Osteocyte (in vitro differentiated cells): ENCODE results near the gene PPP1R14B. TPM values are rescaled to one million over a fixed set of nuclear protein-coding genes. Genes with fewer than 3 reads are reported as not detected.
A peak's percentile ranks its signal among the peaks of the same experiment; 100 is the strongest.

ENCODE experiments used
- DNase-seq: peaks from one replicate; pipeline ENCODE4 v3.0.0; 2021; ENCODE audit warnings: mixed read lengths; ENCODE audit not compliant: unreplicated experiment; ENCODE audit errors: extremely low spot score
- H3K27ac Mint-ChIP-seq: one replicate; pipeline ENCODE4 v1.8.0; 2021; ENCODE audit warnings: mild to moderate bottlenecking, mixed read lengths; ENCODE audit not compliant: unreplicated experiment
- H3K27me3 Mint-ChIP-seq: one replicate; pipeline ENCODE4 v1.8.0; 2021; ENCODE audit warnings: mixed read lengths; ENCODE audit not compliant: unreplicated experiment
- H3K36me3 Mint-ChIP-seq: one replicate; pipeline ENCODE4 v1.8.0; 2021; ENCODE audit warnings: mixed read lengths; ENCODE audit not compliant: unreplicated experiment
- H3K4me1 Mint-ChIP-seq: one replicate; pipeline ENCODE4 v1.8.0; 2021; ENCODE audit warnings: mixed read lengths; ENCODE audit not compliant: unreplicated experiment
- H3K4me3 Mint-ChIP-seq: one replicate; pipeline ENCODE4 v1.8.0; 2021; ENCODE audit warnings: mild to moderate bottlenecking, moderate library complexity, mixed read lengths; ENCODE audit not compliant: unreplicated experiment
- H3K9me3 Mint-ChIP-seq: one replicate; pipeline ENCODE4 v1.8.0; 2021; ENCODE audit warnings: mixed read lengths; ENCODE audit not compliant: unreplicated experiment
- long read RNA-seq: library from polyadenylated mRNA; unstranded; transcript quantifications from one replicate; pipeline ENCODE4 v2.0.0, GENCODE V29; 2021
- total RNA-seq: library from RNA; stranded (reverse); gene quantifications from 2 replicates; pipeline ENCODE4 v1.2.1, GENCODE V29; 2021
- TF ChIP-seq, protein P1 (sequence below): fragments of 200-600 bp; sonication (generic); IDR thresholded peaks from 2 replicates; pipeline ENCODE4 v1.5.0; 2021; ENCODE audit warnings: antibody characterized with exemption, mild to moderate bottlenecking, moderate library complexity

Gene PPP1R14B
- total RNA-seq, result 270 and 286 TPM in 2 replicates
- long read RNA-seq, partial matches to known transcripts, result 0 of 3 reads
- long read RNA-seq, other reads (novel, unspliced or antisense), result 3 of 3 reads

DNA sequence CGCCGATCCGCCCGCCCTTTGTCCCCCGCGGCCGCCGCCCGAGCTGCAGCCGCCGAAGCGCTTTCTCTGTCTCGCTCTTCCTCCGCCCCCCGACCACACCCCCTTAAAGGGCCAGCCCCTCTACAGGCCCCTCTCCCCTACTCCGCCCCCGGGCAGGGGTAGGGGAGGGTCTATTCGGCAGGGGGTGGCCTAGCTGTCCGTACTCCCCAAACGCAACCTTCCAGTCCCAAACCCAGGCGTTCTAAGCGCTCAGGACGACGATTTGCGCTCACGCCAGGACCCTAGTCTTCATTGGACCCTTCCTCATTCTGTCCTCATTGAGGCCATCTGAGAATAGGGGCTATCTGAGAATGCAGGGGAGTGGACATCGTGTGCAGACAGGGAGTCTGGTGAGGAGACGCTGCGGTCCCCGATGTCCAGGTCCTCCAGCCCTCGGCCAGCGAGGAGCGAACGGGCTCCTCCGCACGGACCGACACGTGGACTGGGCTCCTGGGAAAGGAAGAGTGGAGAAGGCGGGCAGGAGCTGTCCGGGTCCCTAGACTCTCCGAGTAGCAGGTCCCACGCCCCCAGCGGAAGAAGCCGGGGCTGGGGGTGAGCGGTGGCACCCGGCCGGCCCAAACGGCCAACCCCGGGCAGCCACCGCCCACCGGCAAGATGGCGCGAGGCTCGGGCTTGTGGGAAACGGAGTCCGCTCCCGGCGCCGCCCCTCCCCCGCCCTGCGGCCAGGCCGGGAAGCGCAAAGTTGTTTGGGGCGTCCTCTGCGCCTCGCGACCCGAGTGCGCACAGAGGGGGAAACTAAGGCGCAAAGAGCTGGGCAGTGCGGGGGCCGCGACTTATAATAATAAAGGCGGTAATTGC, at the start of gene PPP1R14B:
Gene PPP1R14B, minus strand, starts transcription at position 73 of the 858 bp plus-strand sequence. CDS start 270 bp downstream, outside the sequence.
- Mint-ChIP-seq H3K4me3 (peak within 1 kb of the TSS; percentile 90), H3K27me3 (no peaks in the 10 kb centered on the region), H3K9me3 (no peaks in the 10 kb centered on the region), H3K36me3 (peaks cover 12% of the 10 kb centered on the region), H3K4me1 (peaks cover 39% of the 10 kb centered on the region), H3K27ac (peak within 1 kb of the TSS; percentile 93)
- TF ChIP-seq, protein P1, sequence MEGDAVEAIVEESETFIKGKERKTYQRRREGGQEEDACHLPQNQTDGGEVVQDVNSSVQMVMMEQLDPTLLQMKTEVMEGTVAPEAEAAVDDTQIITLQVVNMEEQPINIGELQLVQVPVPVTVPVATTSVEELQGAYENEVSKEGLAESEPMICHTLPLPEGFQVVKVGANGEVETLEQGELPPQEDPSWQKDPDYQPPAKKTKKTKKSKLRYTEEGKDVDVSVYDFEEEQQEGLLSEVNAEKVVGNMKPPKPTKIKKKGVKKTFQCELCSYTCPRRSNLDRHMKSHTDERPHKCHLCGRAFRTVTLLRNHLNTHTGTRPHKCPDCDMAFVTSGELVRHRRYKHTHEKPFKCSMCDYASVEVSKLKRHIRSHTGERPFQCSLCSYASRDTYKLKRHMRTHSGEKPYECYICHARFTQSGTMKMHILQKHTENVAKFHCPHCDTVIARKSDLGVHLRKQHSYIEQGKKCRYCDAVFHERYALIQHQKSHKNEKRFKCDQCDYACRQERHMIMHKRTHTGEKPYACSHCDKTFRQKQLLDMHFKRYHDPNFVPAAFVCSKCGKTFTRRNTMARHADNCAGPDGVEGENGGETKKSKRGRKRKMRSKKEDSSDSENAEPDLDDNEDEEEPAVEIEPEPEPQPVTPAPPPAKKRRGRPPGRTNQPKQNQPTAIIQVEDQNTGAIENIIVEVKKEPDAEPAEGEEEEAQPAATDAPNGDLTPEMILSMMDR, result peak; percentile 16
- peak; percentile 95 for DNase-seq

DNA sequence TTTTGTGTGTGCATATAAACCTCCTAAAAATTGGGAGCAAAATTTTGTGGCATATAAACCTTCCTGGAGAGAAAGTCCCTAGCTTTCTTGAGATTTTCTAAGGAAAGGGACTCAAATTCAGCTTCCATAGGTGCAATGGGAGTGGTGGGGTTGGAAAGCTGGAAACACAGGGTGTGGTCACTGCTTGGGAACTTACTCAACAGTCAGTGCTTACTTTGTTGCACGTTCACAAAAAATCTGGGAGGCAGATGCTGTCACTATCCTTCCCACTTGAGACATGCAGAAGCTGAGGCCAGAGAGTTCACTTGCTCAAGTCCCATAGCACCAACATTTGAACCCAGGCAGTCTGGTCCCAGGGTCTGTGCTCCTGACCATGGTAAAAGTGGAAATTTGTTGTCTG, 49.5 kb upstream of the PPP1R14B start:
- Mint-ChIP-seq H3K4me3 (no peak overlapping the region), H3K4me1 (peaks cover 31% of the 10 kb centered on the region), H3K36me3 (no peaks in the 10 kb centered on the region), H3K9me3 (no peaks in the 10 kb centered on the region), H3K27me3 (peaks cover 43% of the 10 kb centered on the region), H3K27ac (no peak overlapping the region)
- TF ChIP-seq, protein P1, result no peak
- DNase-seq, result no peak

- DNase-seq, result no peak
- Mint-ChIP-seq H3K4me3 (no peak overlapping the region), H3K27me3 (peaks cover 46% of the 10 kb centered on the region)
These were observed 49.0 kb upstream of the PPP1R14B start for GRCh38 chr11:64295760-64296159.

GRCh38 chr11:64294774-64295173, 48.0 kb upstream of the PPP1R14B start:
- H3K27ac Mint-ChIP-seq, result peak overlapping the region; percentile 78
- H3K9me3 Mint-ChIP-seq, result no peaks in the 10 kb centered on the region
- no peaks in the 10 kb centered on the region for H3K36me3 Mint-ChIP-seq
- DNase-seq, result no peak
- TF ChIP-seq, protein P1, result no peak
- H3K27me3 Mint-ChIP-seq, result peaks cover 47% of the 10 kb centered on the region
- peaks cover 28% of the 10 kb centered on the region for H3K4me1 Mint-ChIP-seq
- no peak overlapping the region for H3K4me3 Mint-ChIP-seq

More at GRCh38 chr11:64295760-64296159, 49.0 kb upstream of the PPP1R14B start:
- Mint-ChIP-seq H3K27ac (no peak overlapping the region), H3K9me3 (no peaks in the 10 kb centered on the region), H3K4me1 (peaks cover 31% of the 10 kb centered on the region), H3K36me3 (no peaks in the 10 kb centered on the region)
- TF ChIP-seq, protein P1, result no peak
